MM.1S (cell line): Measurements from ENCODE around the gene AJUBA.

ENCODE experiments used
- DNase-seq: peaks from one replicate; pipeline ENCODE4 v3.0.0-alpha.2; 2015
- H2AFZ ChIP-seq: fragments of 300-600 bp; sonication (generic); 2 replicates; pipeline ENCODE4 v1.6.0; 2016; ENCODE audit warnings: antibody characterized with exemption, low read length
- H3F3A ChIP-seq: fragments of 300-600 bp; sonication (generic); 2 replicates; pipeline ENCODE4 v1.6.1; 2016; ENCODE audit warnings: mild to moderate bottlenecking, antibody characterized with exemption, low read length, moderate library complexity, mixed read lengths; ENCODE audit not compliant: insufficient read depth
- H3K27ac ChIP-seq: fragments of 300-600 bp; sonication (generic); 2 replicates; pipeline ENCODE4 v1.5.1; 2016; ENCODE audit warnings: mild to moderate bottlenecking, low read length
- H3K27me3 ChIP-seq: fragments of 300-600 bp; sonication (generic); replicated peaks from 2 replicates; pipeline ENCODE4 v1.6.0; 2016; ENCODE audit warnings: low read length; ENCODE audit not compliant: insufficient read depth
- H3K36me3 ChIP-seq: fragments of 300-600 bp; sonication (generic); replicated peaks from 2 replicates; pipeline ENCODE4 v1.6.1; 2016; ENCODE audit warnings: mild to moderate bottlenecking, low read length, mixed read lengths; ENCODE audit not compliant: insufficient read depth
- H3K4me1 ChIP-seq: fragments of 300-600 bp; sonication (generic); 2 replicates; pipeline ENCODE4 v1.6.1; 2016; ENCODE audit warnings: low read length, mixed read lengths
- H3K4me2 ChIP-seq: fragments of 300-600 bp; sonication (generic); 2 replicates; pipeline ENCODE4 v1.6.0; 2016; ENCODE audit warnings: low read depth, low read length
- H3K4me3 ChIP-seq: fragments of 300-600 bp; sonication (generic); 2 replicates; pipeline ENCODE4 v1.5.1; 2016; ENCODE audit warnings: low read length, mixed read lengths
- H3K79me2 ChIP-seq: fragments of 300-600 bp; sonication (generic); 2 replicates; pipeline ENCODE4 v1.6.1; 2016; ENCODE audit warnings: mixed run types, low read length, mixed read lengths
- H3K9ac ChIP-seq: fragments of 300-600 bp; sonication (generic); 2 replicates; pipeline ENCODE4 v1.6.1; 2016; ENCODE audit warnings: low read length, mixed read lengths
- H3K9me2 ChIP-seq: fragments of 300-600 bp; sonication (generic); replicated peaks from 2 replicates; pipeline ENCODE4 v1.6.1; 2016; ENCODE audit warnings: mild to moderate bottlenecking, low read length, mixed read lengths; ENCODE audit not compliant: insufficient read depth
- H3K9me3 ChIP-seq: fragments of 300-600 bp; sonication (generic); replicated peaks from 2 replicates; pipeline ENCODE4 v1.6.1; 2016; ENCODE audit warnings: mild to moderate bottlenecking, low read length, mixed read lengths; ENCODE audit not compliant: insufficient read depth
- H4K20me1 ChIP-seq: fragments of 300-600 bp; sonication (generic); 2 replicates; pipeline ENCODE4 v1.6.1; 2016; ENCODE audit warnings: mild to moderate bottlenecking, low read length, moderate library complexity, mixed read lengths; ENCODE audit not compliant: insufficient read depth
- CTCF ChIP-seq: fragments of 300-600 bp; sonication (generic); IDR thresholded peaks from 2 replicates; pipeline ENCODE4 v1.5.1; 2016; ENCODE audit warnings: antibody characterized with exemption, low read length, mixed read lengths
- EZH2 ChIP-seq: fragments of 300-600 bp; sonication (generic); optimal IDR thresholded peaks from 2 replicates; pipeline ENCODE3; 2017; ENCODE audit warnings: low read depth, mild to moderate bottlenecking, antibody characterized with exemption, low read length, mixed read lengths
- EZH2phosphoT487 ChIP-seq: fragments of 300-600 bp; sonication (generic); IDR thresholded peaks from 2 replicates; pipeline ENCODE4 v1.6.1; 2018; ENCODE audit warnings: antibody characterized with exemption, low read length

AJUBA gene

DNA sequence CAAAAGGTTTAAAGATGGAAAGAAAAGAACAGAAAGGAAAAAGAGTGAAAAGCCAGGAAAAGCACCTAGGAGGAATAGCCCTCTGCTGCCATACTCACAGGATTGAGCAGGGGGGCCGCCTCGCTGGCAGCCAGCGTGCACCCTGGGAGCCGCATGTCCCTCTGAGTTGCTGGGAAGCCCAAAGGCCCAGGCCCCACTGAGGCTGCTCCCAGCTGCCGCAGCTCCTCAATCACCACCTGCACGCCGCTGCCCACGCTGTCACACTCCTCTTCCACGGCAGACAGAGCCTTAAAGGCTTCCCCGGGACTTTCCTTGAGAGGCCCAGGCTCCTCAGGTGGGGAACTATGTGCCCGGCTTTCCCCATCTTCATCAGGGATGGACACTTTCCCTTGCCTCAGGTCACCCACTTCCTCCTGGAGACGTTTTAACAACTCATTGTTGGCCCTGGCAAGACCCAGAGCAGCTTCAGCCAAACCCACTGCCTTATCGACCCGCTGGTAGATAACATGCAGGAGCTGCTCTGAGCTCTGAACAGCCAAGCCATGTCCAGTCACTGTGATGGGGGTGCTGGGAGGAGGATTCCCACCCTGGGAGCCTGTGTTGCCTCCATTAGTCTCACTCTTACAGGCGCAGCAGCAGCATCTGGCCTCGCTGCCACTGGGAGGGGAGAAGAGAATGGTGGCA is 16.1 kb upstream of the AJUBA start:
- Histone ChIP-seq H3K9ac (no peak overlapping the region), H3K36me3 (no peaks in the 10 kb centered on the region), H3K4me1 (no peaks in the 10 kb centered on the region), H3F3A (no peaks in the 10 kb centered on the region), H3K27ac (no peak overlapping the region), H3K4me2 (no peak overlapping the region), H3K27me3 (no peaks in the 10 kb centered on the region), H3K9me3 (no peaks in the 10 kb centered on the region), H4K20me1 (no peaks in the 10 kb centered on the region), H3K79me2 (no peaks in the 10 kb centered on the region), H2AFZ (no peak overlapping the region), H3K4me3 (no peak overlapping the region), H3K9me2 (no peaks in the 10 kb centered on the region)
- no peak for DNase-seq
- TF ChIP-seq EZH2: no peak
- TF ChIP-seq CTCF: no peak
- TF ChIP-seq EZH2phosphoT487: no peak

- Histone ChIP-seq H3K4me3 (no peak overlapping the region), H3K9me2 (no peaks in the 10 kb centered on the region), H3K4me1 (no peaks in the 10 kb centered on the region), H4K20me1 (no peaks in the 10 kb centered on the region), H3K9me3 (no peaks in the 10 kb centered on the region), H3K9ac (no peak overlapping the region), H3K4me2 (no peak overlapping the region), H3K36me3 (no peaks in the 10 kb centered on the region), H3K27me3 (no peaks in the 10 kb centered on the region), H2AFZ (no peak overlapping the region), H3K79me2 (no peaks in the 10 kb centered on the region), H3K27ac (no peak overlapping the region), H3F3A (no peaks in the 10 kb centered on the region)
- TF ChIP-seq EZH2 (no peak), CTCF (no peak), EZH2phosphoT487 (no peak)
- DNase-seq: no peak
These were observed 15.4 kb upstream of the AJUBA start for GRCh38 chr14:22997676-22998323.

DNA sequence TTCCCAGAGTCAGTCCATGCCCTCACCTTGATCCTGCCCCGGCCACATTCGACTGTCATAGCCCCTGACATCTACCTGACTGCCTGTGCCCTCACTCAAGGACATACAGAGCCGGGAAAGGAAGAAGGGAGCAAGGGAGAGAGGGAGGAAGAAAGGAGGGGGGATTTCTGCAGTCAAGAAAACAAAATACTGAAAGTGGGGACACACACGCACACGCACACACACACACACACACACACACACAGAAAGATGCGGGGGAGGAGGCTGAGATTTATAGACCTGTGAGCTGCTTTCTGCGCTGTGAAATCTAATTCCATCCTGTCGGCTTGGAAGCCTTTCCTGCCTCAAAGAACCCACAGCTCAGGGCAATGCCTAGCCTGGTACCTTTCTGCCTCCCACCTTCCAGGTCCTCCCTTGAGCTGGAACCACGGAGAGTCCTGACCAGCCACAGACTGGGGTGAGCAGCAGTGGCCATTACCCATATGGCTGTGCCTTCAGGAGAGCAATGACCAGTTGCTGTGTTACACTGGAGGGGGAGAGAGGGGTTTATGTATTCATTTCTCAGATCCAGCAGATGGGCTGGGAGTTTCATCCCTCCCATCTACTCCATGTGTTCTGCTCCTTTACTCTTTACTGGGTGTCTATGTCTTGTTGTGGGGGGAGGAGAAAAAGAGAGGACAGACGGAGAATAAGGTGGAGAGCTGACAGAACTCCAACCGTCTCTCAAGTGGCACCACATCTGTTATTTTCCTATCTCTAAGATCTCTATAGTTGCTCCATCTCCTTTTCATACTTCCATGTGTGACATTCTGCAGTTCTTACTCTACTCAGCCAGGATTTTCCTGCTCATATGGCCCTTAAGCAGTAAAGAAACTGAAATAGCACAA is 14.7 kb upstream of the AJUBA start:
- no peaks in the 10 kb centered on the region for H3K9me3 ChIP-seq
- H3K27ac ChIP-seq: no peak overlapping the region
- TF ChIP-seq CTCF (no peak), EZH2phosphoT487 (no peak), EZH2 (no peak)
- no peak overlapping the region for H3K9ac ChIP-seq
- H3K9me2 ChIP-seq: no peaks in the 10 kb centered on the region
- no peaks in the 10 kb centered on the region for H3K36me3 ChIP-seq
- no peak for DNase-seq
- no peaks in the 10 kb centered on the region for H3K79me2 ChIP-seq
- no peaks in the 10 kb centered on the region for H3K27me3 ChIP-seq
- H3K4me3 ChIP-seq: no peak overlapping the region
- H3K4me2 ChIP-seq: no peak overlapping the region
- H2AFZ ChIP-seq: no peak overlapping the region
- no peaks in the 10 kb centered on the region for H3F3A ChIP-seq
- no peaks in the 10 kb centered on the region for H3K4me1 ChIP-seq
- H4K20me1 ChIP-seq: no peaks in the 10 kb centered on the region
